CD4-positive, alpha-beta T cell treated with Interleukin-21 for 1 hour (primary cell): ENCODE results near the gene FOSL2.
A peak's percentile ranks its signal among the peaks of the same experiment; 100 is the strongest.

Experiments
- DNase-seq: peaks from one replicate; pipeline ENCODE4 v3.0.0-alpha.2; 2020

Gene FOSL2

DNA sequence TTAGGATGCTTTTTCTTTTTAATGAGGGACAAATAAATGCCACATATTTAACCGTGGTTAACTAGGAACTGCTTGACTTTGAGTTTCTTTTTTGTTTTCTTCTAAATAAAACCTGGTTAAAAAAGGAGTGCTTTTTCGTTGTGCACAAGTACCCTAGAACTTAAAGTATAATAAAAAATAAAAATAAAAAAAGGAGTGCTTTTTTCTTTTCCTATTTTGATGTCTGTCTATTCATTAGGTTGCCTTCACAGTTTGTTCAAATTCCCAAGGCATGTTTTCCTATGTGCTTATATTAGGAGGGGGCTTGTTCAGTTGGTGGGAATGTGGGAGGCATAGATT, 4.4 kb downstream of the FOSL2 start:
- DNase-seq: no peak

DNA sequence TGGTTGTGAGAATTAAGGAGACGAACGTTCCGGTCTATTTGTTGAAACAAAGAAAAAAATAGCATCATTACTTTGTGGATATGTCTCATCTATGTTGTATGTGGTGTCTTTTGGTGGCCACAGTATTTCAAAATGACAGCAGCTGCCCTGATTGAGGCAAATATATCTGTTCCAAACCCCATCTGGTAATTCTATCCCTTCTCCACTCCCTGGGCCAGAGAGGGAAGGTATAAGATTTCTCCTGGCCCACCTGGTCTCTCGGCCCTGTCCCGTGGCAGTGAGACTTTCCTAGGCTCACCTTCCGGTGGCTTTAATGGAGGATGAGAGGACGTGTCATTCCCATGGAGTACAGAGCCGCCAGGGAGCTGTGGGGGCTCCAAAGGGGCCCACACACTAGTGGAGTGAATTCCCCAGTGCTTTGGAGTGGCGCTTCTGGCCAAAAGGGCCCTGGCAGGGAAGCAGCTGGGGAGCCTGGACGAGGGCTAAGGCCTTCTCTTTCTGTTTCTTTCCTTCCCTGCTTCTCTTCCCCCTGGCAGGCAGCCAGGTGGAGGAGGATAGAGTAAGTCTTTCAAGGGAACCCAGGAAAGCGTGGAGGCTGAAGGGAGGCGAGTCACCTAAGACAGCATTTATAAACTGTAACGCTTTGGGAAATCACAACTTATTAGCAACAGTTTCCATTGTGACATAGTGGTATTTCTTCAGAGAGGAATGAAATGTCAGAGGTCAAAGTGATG, 5.6 kb downstream of the FOSL2 start:
- no peak for DNase-seq

DNA sequence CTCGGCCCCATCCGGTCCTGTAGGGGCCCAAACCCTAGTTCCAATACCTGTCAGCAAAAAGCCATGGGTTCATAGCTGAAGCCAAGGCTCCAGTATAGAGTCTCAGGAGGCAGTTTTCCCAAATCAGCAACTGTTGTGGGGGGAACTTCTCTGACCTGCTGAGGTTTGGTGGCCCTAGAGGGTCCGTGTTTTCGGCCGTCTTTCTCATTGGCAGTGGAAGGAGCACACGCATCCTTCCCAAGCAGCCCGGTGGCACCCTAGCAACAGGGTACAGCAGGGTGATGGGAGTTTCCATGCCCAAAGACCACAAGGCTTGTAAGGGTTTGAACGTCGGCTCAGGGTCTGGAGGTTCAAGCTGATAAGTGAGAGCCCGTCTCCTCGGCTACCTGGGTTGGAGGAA, 6.6 kb downstream of the FOSL2 start:
- DNase-seq: no peak

DNA sequence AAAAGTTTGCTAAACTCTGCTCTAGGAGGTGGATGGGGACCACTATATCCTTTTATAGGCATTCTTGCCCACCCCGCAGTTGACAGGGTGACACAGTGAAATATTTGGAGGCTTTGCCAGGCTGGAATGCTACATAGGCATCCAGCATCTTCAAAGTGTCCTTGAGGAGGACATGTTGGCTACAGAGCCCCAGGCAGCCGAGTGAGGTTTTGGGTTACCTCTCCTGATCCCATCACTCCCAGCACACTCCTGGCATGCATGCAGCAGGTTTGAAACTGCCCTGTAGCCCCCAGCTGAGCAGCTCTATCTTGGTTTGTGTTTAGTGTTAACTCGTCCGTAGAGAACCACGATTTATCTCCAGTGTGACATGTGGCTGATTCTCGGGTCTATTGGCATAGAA, 7.3 kb downstream of the FOSL2 start:
- DNase-seq: no peak

DNA sequence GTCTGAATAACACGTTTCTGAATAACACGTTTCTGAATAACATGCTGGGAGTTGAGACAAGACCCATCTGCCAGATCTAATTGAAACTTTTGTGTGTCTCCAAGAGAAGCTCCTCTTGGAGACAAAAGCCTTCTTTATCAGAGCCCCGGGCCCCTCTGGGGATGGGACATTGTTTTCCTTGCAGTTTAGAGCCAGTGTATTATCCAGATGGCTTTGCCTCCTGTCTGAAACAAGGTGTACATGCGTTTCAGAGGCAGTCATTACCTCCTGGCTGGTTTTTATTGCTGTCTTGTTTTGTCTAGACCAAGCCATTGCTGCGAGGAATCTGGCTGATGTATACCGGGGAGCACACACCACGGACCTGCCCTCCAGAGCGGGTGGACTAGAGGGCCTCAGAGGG, 7.8 kb downstream of the FOSL2 start:
- DNase-seq: no peak

DNA sequence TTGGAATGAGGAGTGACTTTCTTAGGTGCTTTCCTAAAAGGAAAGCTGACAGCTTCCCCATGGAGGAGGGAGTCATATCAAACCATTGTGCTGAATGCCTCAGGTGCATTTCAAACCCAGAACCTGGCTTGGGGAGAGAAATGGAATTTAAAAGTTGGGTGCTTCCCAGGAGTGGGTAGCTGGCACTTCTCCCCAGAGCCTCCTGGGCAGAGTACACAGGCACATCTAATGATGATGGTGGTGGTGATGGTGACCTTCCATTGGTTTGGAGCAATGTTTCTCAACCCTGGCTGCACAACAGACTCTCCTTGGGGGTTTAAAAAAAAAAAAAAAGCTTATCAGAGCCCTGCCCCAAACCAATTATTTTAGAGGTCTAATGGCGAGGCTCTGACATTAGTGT, 8.3 kb downstream of the FOSL2 start:
- DNase-seq: no peak

DNA sequence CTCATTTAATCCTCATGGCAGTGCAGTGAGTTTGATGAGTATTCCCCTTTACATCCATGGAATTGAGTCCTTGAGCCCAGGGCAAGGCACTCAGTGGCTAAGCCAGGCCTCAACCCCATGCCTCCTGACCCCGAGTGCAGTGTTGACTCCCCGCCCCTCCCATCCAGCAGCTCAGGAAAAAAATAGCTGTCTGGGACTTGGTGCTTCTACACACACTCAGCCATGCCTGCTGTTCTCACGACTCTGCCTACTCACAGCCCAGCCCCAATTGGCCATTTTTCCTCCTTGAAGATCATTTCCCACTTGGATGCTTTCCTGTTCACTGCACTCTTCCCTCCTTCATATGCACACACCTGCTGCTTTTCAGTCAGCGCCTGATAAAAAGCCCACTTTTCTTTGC, 8.8 kb downstream of the FOSL2 start:
- no peak for DNase-seq

DNA sequence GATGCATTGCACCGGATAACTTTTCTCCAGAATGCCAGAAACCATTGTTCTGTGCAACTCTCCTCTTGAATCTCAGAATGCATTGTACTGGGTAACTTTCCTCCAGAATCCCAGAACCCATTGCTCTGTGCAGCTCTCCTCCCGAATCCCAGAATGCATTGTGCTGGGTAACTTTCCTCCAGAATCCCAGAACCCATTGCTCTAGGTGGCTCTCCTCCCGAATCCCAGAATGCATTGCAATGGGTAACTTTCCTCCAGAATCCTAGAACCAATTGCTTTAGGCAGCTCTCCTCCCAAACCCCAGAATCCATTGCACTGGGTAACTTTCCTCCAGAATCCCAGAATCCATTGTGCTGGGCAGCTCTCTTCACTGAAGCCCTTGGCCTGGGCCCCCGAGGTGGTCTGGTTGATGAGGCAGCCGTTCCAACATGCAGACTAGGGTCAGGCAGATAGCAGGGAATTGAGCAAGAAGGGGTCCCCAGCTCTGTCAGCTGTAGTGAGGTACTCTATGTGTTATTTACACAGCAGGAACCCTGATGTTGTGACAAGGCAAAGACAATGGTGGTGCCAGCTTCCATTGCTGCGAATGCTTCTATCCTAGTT, 9.4 kb downstream of the FOSL2 start:
- no peak for DNase-seq

DNA sequence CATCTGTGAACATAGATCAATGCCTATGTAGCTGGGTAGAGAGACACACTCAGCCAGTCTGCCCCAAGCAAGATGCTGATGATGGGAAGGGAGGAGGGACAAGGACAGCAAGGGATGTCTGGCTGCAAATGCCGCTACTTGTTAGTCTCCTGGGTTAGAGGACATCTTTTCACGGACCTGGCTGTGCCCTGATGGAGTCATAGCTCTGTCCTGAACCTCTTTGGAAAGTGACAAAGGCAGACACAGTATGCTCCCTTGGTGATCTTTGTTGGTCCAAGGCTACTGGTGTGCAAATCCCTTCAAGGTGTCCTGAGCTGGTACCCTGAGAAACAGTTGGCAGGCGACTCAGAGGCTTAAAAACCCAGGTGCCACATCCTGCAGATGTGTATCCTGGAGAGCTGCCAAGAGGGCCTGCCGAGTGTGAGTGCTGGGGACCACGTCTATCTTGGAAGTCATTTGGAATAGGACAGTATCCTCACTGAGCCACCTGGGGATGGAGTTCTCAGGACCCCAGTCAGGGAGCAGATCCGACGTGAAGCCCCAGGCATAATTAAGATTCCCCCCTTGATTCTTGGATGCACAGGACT, 10.8 kb downstream of the FOSL2 start:
- no peak for DNase-seq

DNA sequence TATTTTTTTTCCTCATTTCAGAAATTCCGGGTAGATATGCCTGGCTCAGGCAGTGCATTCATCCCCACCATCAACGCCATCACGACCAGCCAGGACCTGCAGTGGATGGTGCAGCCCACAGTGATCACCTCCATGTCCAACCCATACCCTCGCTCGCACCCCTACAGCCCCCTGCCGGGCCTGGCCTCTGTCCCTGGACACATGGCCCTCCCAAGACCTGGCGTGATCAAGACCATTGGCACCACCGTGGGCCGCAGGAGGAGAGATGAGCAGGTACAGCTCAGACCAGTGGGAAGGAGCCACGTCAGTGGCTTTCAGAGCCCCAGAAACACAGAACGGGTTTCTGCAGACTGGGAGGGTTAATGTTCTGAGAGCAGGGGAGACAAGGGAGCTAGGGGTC, 11.4 kb downstream of the FOSL2 start:
- DNase-seq: no peak

DNA sequence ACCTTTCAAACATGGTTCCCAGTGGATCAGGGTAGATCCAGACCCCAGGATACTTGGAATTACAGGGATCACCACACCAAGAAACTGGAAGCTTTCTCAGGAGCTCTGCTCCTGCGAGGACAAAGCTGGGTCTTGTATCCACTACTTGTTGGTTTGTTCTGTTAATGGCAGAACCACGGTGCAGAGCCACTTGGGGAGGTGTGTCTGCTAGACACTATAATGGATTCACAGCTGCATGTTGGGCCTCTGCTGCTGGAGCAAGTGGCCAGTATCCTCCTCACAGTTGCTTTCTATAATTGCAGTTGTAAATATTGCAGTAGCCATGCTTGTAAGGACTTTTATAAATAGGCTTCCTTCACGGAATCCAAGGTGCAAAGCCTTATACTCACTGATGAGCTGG, 12.9 kb downstream of the FOSL2 start:
- no peak for DNase-seq

DNA sequence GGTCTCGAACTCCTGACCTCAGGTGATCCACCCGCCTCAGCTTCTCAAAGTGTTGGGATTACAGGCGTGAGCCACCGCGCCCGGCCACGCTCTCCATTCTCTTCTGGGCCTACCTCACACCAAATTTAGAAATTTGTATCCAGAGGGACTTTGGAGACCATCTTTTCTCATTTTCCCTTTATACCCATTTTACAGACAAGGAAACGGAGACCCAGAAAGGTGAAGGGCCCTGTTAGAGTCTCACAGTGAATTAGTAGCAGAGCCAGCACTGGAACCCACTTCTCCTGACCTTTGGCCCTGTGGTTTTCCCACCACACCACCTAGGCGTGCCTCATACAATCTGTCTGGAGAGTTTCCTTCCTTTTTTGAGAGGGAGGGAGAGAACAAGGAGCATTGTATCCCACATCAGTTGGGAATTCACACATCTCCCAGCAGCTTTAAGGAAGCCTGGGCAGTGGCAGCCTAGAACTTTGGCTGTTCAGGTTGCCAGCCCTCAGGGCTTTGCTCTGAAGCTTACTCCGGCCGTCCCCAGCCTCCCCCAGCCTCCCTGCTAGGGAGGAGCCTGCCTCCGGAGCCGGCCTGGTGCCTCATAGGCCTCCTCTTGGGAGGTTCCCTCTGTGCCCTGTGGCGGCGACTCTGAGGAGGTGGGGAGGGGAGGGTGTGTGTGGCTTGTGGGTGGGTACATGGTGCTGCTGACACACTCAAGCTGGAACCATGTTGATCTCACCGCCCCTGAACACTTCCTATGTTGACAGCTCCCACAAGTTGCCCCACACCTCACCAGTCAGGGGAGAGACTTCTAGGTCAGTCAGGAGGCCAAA, 13.8 kb downstream of the FOSL2 start:
- DNase-seq: peak; percentile 82

DNA sequence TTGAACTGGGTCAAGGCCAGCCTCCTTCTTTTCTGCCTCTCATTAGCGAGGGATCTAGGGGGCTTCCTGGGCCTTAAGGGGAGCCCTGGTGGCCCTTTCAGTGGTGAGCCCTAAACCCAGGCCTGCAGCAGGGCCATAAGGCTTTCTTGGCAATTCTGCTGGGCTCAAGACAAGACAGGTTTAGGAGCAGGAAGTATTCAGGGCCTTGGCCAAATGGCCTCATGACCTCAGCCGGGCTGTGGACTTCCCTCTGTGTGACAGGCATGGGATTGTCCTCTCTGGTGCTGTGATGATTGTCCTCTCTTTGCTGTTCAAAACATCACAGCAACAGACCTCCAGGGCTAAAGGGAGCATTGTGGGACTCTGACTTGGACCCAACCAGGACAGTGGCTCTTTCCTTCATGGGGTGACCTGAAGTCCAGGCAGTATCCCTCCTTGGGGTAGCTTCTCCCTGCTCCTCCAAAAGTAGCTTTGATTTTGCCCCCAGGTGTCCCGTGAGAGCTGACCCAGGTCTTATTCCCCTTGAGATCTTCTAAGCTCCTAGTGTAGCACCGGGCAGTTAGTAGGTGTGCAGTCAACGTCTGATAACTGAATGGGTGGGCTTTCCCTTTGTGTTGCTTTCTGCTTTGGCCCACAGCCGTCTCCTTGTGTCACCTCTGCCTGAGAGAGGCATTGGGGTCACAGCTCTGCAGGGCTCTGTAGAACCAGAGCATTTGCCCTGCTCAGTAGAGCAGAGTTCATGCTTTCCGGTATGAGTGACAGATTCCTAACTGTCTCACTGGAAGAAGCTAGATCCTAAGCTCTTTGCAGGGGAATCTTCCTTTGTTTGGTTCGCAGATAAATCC, 14.7 kb downstream of the FOSL2 start:
- no peak for DNase-seq

DNA sequence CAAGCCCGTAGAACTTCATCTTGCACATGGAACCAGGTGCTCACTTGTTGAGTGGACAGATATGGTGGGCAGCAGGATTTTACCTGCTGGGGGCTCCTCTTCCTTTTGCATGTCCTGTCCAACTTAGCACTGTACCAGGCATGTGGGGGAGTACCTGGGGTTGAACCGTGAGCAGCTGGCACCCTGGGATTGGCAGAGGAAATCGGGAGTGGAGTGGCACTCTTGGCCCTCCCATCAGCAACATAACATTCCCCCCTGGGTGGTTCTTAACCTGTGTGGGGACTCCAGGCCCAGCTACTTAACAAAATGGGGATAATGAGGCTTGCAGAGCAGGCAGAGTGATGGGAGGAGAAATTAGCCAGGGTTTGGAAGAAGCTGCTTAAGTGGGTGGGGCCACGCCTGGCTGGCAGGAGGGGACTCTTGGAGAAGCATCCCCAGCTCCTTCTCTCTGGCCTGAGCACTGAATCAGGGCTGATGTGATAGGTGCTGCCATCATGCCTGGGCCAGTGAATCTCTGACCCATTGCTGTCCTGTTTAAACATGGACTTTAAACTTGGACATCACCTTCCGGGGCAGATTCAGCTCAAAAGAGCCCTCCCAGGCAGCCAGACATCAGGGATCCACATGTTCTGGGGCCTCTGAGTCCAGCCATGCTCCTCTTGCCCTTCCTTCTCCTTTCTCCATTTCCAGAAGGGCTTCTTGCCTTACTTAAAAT, 15.5 kb downstream of the FOSL2 start:
- DNase-seq: no peak

DNA sequence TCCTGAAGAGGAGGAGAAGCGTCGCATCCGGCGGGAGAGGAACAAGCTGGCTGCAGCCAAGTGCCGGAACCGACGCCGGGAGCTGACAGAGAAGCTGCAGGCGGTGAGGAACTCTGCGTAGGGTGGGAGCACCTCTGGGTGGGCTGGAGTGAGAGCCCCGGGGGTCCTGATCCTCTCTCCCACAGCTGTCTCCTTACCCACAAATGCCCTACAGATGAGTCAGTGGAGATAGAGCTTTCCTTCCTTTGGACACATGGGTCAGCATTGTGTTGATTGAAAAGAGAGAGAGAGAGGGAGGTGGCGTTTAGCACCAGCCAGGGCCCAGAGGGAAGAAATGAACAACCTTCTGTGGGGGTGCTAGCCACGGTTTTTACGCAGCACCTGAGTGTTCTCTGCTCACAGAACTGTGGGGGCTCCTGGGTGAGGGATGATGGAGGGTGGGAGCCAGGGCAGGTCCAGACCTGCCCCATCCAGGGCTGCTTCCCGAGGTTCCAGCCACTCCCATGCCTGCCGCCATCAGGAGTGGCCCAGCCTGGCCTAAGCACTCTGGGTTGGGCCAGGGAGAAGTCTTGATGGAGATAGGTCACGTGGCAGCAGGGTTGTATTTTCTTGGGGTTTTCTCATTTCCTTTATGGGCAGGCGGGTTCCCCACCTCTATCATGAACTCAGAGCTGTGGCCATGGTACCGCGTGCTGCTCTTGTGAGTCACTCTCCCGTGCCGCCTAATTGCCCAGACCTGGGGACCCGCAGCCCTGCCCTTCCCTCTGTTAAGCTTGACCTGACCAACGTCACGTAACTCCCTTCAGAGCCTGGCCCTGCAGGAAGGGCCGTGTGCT, 16.3 kb downstream of the FOSL2 start:
- DNase-seq: peak; percentile 81

DNA sequence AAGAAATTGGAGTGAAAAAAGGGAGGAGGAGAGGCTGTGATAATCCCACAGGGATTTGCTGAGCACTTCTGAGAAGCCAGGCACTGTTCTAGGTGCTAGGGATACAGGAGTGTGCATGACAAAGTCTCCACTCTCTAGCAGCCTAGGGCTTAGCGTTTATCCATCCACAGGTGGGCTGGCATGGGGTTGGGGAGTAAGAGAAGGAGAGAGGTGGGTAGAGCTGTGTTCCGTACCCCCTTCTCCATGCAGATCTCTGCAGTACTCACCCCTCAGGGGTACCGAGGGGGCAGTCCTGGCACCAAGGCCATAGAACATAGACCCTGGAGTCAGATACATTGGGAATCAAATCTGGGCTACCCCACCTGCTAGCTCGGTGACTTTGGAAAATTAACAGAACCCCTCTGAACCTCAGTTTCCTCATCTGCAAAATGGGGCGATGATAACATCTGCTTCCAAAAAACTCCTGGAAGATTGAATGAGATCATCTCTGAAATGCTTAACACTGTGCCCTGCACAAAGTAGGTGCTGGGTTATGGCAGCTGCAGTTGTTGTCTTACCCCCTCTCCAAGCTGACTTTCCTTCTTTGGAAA, 18.6 kb downstream of the FOSL2 start:
- DNase-seq: no peak

DNA sequence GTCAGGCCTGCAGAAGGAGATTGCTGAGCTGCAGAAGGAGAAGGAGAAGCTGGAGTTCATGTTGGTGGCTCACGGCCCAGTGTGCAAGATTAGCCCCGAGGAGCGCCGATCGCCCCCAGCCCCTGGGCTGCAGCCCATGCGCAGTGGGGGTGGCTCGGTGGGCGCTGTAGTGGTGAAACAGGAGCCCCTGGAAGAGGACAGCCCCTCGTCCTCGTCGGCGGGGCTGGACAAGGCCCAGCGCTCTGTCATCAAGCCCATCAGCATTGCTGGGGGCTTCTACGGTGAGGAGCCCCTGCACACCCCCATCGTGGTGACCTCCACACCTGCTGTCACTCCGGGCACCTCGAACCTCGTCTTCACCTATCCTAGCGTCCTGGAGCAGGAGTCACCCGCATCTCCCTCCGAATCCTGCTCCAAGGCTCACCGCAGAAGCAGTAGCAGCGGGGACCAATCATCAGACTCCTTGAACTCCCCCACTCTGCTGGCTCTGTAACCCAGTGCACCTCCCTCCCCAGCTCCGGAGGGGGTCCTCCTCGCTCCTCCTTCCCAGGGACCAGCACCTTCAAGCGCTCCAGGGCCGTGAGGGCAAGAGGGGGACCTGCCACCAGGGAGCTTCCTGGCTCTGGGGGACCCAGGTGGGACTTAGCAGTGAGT, 19.4 kb downstream of the FOSL2 start:
- DNase-seq: no peak

DNA sequence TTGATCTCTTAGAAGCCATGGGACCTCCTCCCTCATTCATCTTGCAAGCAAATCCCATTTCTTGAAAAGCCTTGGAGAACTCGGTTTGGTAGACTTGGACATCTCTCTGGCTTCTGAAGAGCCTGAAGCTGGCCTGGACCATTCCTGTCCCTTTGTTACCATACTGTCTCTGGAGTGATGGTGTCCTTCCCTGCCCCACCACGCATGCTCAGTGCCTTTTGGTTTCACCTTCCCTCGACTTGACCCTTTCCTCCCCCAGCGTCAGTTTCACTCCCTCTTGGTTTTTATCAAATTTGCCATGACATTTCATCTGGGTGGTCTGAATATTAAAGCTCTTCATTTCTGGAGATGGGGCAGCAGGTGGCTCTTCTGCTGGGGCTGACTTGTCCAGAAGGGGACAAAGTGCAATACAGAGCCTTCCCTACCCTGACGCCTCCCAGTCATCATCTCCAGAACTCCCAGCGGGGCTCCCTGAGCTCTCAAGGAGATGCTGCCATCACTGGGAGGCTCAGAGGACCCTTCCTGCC, 20.0 kb downstream of the FOSL2 start:
- DNase-seq: no peak

DNA sequence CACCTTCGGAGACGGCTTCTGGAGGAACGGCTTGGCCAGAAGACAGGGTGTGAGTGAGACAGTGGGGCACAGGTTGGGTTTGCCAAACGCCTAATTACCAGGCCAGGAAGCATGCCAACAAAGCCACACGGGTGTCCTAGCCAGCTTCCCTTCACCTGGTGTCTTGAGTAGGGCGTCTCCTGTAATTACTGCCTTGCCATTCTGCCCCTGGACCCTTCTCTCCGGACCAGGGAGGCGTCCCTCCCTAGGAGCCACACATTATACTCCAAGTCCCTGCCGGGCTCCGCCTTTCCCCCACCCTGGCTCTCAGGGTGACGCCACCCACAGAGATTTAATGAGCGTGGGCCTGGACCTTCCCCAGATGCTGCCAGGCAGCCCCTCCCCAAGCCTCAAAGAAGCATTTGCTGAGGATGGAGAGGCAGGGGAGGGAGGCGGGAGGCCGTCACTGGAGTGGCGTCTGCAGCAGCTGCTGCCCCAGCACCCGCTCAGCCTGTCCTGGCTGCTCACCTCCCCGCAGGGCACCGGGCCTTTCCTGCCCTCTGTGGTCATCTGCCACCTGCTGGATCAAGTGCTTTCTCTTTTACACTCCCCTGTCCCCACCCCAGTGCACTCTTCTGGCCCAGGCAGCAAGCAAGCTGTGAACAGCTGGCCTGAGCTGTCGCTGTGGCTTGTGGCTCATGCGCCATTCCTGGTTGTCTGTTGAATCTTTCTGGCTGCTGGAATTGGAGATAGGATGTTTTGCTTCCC, 20.7 kb downstream of the FOSL2 start:
- no peak for DNase-seq
